NCI-H146 (cell line): Measurements from ENCODE around the gene CLCN2.
A peak's percentile ranks its signal among the peaks of the same experiment; 100 is the strongest.

Experiments used
- DNase-seq: peaks from one replicate; lab custom pipeline; 2025; lab: John Stamatoyannopoulos, UW

The CLCN2 gene

GRCh38 chr3:184361532-184361931 is at the start of gene CLCN2, which contains the start of gene POLR2H:
CLCN2 (minus strand) TSS chr3:184361605; CDS start chr3:184361479, 126 bp downstream.
POLR2H (plus strand) TSS chr3:184361710; CDS start chr3:184363493, 1,783 bp downstream.
- DNase-seq, result peak; percentile 90

GRCh38 chr3:184409946-184410500 is 48.6 kb upstream of the CLCN2 start:
- DNase-seq, result no peak

GRCh38 chr3:184409331-184409926 is 48.0 kb upstream of the CLCN2 start:
- DNase-seq, result no peak

DNA sequence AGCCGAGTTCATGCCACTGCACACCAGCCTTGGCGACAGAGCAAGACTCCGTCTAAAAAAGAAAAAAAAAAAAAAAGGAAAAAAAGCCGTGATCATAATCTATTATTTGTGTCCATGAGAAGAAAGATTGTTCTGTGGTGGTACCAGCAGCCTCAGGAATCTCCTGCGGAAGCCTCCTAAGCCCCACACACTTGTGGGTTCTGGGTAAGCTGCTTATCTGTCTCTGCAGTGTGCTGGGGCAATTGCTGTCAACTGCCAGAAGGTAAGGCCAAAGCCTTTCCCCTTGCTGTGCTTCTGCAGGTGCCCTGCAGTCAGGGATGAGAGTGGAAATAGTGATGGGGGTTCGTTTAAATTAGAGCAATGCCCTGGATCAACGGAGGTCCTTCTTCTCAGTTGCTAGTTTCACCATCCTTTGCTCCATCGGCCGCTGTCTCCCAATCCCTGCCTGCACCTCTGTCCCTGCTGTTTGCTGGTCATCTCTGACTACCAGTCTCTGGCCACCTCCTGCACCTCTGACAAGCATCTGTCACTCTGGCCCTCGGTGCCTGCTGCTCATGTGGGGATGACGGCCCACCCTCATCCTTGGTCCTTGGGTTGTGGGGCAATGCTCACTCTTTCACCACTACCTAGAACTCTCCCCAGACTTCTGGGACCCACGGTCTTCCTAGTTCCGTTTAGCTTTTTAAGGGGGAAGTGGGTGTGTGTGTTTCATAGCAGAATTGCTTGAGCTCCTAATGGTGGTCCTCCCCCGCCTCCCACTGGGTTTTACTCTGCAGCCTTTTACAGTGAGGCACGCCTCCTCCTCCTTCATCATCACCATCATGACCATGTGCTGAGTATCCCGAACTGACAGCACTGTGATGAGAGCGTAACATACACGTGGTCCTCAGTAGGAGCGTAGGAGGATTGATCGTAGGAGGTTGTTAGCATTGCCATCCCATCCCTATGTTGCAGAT is 43.9 kb upstream of the CLCN2 start:
- DNase-seq, result no peak

DNA sequence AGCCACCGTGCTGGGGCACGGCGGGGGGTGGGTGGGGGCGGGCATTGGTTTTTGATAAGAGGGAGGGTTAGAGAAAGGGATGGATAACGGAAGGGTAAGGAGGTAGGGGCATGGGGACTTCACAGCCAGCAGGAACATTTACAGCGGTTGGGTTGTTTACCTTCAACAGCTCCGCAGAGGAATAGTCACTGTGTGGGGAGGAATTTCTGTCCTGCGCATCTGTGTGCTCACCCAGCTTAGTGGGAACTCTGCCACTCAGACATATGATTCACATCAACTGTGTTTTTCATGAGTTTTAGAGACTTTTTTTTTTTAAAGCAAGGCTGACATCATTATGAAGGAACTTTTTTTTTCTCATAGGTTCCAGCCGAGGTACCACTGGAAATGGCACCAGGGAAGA is 38.0 kb upstream of the CLCN2 start:
- no peak for DNase-seq

GRCh38 chr3:184395320-184395660 is 33.9 kb upstream of the CLCN2 start:
- DNase-seq, result no peak

GRCh38 chr3:184391266-184391665 is 29.9 kb upstream of the CLCN2 start:
- no peak for DNase-seq

GRCh38 chr3:184389935-184390528 is 28.6 kb upstream of the CLCN2 start:
- no peak for DNase-seq

GRCh38 chr3:184389384-184389783 is 28.0 kb upstream of the CLCN2 start:
- no peak for DNase-seq

DNA sequence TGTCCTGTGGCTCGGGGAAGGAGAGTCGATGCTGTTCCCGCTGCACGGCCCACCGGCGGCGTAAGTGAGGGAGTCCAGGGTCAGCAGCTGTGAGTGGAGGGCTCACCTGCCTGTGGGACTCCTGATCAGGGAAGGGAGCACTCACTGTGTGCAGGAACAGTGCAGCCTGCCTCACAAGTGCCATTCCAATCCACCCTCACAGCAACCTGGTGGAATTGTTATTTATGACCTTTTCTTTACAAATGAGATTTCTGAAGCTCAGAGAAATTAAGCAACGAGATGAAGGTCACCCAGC is 27.5 kb upstream of the CLCN2 start:
- no peak for DNase-seq

GRCh38 chr3:184388164-184388935 is 26.9 kb upstream of the CLCN2 start:
- DNase-seq, result no peak

DNA sequence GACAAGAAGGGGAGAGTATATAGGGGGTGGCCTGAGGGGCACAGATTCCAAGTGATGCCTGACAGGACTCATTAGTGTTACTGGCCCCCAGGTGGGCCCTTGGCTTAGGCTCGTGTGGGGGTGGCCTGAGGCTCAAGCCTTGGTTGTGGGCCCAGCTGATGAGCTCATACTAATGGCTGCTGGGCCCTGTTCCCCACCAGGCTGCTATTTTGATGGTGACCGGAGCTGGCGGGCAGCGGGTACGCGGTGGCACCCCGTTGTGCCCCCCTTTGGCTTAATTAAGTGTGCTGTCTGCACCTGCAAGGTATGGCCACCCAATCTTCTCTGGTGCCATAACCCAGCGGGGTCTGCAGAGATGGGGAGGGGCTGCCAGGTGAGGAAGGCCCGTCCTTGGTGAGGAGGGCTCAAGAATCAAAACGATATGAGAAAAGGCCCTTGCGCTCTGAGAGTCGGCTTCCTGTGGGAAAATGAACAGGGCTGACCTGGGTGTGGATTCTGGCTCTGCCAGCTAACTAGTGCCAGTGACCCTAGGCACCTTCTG is 25.8 kb upstream of the CLCN2 start:
- DNase-seq, result no peak

DNA sequence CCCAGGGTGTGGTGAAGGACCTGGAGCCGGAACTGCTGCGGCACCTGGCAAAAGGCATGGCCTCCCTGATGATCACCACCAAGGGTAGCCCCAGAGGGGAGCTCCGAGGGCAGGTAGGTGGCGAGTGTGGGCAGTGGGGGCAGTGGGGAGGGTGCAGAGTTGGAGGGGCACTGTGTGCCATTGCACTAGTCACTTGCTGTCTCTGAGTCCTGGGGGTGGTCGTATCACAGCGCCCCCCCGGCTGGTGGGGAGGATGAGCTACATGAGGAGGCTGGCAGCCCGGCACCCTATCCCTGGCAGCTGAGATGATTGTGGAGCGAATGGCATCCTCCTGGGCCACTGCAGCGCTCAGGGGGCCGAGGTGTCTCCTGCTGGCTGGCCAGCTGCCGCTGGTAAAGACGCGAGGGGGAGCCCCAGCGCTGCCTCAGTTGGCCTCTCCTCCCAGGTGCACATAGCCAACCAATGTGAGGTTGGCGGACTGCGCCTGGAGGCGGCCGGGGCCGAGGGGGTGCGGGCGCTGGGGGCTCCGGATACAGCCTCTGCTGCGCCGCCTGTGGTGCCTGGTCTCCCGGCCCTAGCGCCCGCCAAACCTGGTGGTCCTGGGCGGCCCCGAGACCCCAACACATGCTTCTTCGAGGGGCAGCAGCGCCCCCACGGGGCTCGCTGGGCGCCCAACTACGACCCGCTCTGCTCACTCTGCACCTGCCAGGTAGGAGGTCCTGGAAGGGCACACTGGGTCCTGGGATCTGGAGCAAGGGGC is 24.8 kb upstream of the CLCN2 start:
- no peak for DNase-seq

DNA sequence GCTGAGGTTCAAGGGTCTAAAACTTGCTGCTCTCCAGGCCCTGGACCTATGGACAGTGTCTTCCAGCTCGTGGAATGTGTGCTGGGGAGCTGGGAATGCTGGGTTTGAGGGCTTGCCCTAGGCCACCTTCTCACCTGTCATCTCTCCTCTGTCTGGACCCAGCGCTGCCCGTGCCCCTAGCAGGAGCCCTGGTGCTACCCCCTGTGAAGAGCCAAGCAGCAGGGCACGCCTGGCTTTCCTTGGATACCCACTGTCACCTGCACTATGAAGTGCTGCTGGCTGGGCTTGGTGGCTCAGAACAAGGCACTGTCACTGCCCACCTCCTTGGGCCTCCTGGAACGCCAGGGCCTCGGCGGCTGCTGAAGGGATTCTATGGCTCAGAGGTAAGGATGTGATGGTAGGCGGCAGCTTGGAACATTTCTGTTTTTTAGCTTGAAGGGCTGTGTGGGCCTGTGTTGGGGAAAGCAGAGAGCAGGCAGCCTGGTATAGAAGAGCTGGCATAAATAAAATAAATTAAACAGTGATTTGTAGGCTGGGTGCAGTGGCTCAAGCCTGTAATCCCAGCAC is 23.5 kb upstream of the CLCN2 start:
- DNase-seq, result no peak

DNA sequence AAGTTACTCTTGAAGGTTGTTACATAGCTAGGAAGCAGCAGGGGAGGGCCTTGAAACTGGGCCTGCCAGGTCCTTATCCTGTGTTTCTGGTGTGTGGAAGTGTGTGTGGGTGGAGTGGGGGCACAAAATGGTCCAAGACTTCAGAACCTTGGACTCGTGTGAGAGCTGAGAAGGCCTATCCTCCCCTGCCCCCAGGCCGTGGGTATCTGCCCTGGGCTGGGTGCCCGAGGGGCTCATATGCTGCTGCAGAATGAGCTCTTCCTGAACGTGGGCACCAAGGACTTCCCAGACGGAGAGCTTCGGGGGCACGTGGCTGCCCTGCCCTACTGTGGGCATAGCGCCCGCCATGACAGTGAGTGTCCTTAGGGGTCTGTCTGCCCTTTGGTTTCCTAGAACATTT is 22.9 kb upstream of the CLCN2 start:
- DNase-seq, result no peak

DNA sequence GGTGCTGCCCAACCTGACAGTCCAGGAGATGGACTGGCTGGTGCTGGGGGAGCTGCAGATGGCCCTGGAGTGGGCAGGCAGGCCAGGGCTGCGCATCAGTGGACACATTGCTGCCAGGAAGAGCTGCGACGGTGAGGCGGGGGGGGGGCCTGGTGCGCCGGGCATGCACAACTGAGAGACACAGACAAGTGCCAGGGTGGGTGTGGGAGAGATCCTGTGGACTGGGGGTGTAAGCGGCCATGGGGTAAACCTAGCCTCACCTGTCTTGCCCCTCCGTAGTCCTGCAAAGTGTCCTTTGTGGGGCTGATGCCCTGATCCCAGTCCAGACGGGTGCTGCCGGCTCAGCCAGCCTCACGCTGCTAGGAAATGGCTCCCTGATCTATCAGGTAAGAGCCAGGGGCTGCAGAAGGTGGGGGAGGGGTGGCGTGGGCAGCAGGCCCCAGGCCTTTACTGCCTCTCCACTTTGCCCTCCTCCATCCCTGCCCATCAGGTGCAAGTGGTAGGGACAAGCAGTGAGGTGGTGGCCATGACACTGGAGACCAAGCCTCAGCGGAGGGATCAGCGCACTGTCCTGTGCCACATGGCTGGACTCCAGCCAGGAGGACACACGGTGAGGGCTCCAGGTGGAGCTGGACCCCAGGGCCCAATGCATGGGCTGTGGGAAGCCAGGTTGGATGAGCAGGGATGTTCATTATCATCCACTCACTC is 21.8 kb upstream of the CLCN2 start:
- no peak for DNase-seq

DNA sequence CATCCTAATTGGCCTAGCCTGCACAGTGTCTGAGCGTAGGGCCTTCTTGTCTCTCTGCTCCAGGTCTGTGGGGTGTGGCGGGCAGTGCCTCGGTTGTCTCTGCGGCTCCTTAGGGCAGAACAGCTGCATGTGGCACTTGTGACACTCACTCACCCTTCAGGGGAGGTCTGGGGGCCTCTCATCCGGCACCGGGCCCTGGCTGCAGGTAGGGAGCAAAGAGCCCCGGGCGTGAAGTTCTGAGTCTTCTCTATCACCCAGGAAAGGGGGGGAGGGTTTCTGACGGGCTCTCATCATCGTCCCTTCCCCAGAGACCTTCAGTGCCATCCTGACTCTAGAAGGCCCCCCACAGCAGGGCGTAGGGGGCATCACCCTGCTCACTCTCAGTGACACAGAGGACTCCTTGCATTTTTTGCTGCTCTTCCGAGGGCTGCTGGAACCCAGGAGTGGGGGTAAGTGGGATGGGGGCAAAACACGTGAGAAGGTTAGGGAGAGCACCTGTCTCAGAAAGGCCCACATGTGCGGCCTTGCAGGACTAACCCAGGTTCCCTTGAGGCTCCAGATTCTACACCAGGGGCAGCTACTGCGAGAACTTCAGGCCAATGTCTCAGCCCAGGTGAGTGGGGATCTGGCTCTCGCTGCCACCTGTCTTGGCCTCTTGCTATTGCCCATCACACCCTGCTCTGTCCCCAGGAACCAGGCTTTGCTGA is 21.1 kb upstream of the CLCN2 start:
- no peak for DNase-seq

GRCh38 chr3:184381261-184382224 is 20.1 kb upstream of the CLCN2 start:
- DNase-seq, result no peak
